Epithelial cell of proximal tubule (primary cell): ENCODE measurements around the gene ZNF692. TPM values are rescaled to one million over a fixed set of nuclear protein-coding genes. Genes with fewer than 3 reads are reported as not detected.

Source experiments
- DNase-seq: peaks from one replicate; pipeline ENCODE4 v3.0.0-alpha.2; 2011; ENCODE audit warnings: low read depth
- H3K4me3 ChIP-seq: 2 replicates; pipeline ENCODE4 v1.5.1; 2011; ENCODE audit warnings: low read depth, mild to moderate bottlenecking, low read length
- total RNA-seq: library from RNA; depleted of rRNA; stranded (reverse); fragments of >200 nt; gene quantifications from 2 replicates; pipeline ENCODE4 v1.2.3, GENCODE V29; 2015
- TF ChIP-seq, protein P1 (sequence below): conservative IDR thresholded peaks from 2 replicates; pipeline ENCODE4 v1.5.1; 2012; ENCODE audit warnings: low read depth, mild to moderate bottlenecking, low read length

ZNF692 gene
- total RNA-seq, 1 donor from 2014 or later = 35.7 TPM

- no peak overlapping the region for H3K4me3 ChIP-seq
- TF ChIP-seq, protein P1, sequence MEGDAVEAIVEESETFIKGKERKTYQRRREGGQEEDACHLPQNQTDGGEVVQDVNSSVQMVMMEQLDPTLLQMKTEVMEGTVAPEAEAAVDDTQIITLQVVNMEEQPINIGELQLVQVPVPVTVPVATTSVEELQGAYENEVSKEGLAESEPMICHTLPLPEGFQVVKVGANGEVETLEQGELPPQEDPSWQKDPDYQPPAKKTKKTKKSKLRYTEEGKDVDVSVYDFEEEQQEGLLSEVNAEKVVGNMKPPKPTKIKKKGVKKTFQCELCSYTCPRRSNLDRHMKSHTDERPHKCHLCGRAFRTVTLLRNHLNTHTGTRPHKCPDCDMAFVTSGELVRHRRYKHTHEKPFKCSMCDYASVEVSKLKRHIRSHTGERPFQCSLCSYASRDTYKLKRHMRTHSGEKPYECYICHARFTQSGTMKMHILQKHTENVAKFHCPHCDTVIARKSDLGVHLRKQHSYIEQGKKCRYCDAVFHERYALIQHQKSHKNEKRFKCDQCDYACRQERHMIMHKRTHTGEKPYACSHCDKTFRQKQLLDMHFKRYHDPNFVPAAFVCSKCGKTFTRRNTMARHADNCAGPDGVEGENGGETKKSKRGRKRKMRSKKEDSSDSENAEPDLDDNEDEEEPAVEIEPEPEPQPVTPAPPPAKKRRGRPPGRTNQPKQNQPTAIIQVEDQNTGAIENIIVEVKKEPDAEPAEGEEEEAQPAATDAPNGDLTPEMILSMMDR = no peak
- no peak for DNase-seq
These were observed 10.3 kb downstream of the ZNF692 start for GRCh38 chr1:248848602-248849001.

DNA sequence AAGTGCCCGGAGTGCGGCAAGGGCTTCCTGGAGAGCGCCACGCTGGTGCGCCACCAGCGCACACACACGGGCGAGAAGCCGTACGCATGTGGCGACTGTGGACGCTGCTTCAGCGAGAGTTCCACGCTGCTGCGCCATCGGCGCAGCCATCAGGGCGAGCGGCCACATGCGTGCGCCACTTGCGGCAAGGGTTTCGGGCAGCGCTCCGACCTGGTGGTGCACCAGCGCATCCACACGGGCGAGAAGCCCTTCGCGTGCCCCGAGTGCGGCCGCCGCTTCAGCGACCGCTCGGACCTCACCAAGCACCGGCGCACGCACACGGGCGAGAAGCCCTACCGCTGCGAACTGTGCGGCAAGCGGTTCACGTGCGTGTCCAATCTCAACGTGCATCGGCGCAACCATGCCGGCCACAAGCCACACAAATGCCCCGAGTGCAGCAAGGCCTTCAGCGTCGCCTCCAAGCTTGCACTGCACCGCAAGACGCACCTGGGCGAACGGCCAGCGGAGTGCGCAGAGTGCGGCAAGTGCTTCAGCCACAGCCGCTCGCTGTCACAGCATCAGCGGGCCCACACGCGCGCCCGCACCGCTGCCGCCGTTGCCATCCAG lies 10.8 kb downstream of the ZNF692 start:
- DNase-seq = no peak
- TF ChIP-seq, protein P1 = no peak
- no peak overlapping the region for H3K4me3 ChIP-seq

GRCh38 chr1:248847181-248847955 lies 11.5 kb downstream of the ZNF692 start:
- TF ChIP-seq, protein P1 = no peak
- H3K4me3 ChIP-seq = no peak overlapping the region
- DNase-seq = no peak

DNA sequence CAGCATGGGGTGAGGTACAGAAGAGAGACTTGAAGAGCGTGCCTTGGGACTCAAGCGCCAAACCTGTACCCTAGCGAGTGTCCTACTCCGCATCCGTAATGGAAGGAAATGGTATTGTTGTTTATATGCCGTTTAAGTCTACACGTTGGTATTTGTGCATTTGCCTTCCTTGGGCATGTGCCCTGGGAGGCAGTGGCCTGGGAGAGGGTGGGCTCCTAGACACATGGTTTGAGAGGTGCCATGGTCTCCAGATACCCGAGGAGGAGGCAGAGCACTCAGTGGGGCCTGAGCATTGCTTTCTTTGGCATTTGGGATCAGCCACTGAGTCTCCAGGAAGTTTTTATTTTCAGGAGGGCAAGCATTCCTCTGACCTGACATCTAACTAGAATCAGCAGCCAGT lies 14.4 kb downstream of the ZNF692 start:
- TF ChIP-seq, protein P1 = no peak
- no peak overlapping the region for H3K4me3 ChIP-seq
- DNase-seq = no peak

GRCh38 chr1:248843687-248844086 lies 15.2 kb downstream of the ZNF692 start:
- TF ChIP-seq, protein P1 = no peak
- H3K4me3 ChIP-seq = no peak overlapping the region
- DNase-seq = no peak

DNA sequence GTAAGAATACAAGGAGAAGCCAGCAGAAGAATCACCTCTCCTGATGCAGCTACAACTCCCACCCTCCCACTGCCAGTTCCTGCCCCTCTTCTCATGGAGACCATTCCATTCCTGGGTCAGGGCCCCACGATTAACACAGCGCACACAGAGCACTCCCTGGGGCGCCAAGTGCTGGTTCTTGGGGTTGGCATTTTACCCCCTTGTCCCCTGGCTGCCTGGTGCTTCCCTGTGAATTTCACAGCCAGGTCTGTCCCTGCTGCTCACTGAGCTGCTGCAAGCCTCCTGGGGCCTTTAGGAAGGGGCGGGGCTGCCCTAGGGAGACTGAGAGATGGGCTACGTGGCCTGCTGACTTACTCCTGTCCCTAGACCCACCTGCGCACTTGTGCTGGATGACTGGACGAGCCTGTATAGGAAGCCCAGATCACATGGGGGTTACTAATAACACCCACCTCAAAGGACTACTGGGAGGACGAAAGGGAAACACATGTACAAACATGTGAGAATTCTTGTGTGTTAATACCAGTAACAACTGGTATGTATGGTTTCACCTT lies 16.0 kb downstream of the ZNF692 start:
- no peak for DNase-seq
- no peak overlapping the region for H3K4me3 ChIP-seq
- TF ChIP-seq, protein P1 = no peak
